AG04449 (cell line): ENCODE measurements around the gene PPP1R8.
A peak's percentile ranks its signal among the peaks of the same experiment; 100 is the strongest.

Experiments used
- CTCF ChIA-PET: fragments of 350-600 bp; formaldehyde crosslinking; extraction: SDS; loops from one replicate; lab custom pipeline; 2021; ENCODE audit warnings: antibody characterized with exemption; lab: Yijun Ruan, JAX
- POLR2A ChIA-PET: fragments of 400-600, 350-600 bp; formaldehyde crosslinking; extraction: SDS; loops from one replicate; lab custom pipeline; 2020; ENCODE audit warnings: antibody characterized with exemption, inconsistent platforms; lab: Yijun Ruan, JAX
- DNase-seq: peaks from one replicate; pipeline ENCODE4 v3.0.0-alpha.2; 2010; ENCODE audit warnings: low read depth, low spot score
- H3K4me3 ChIP-seq: 2 replicates; pipeline ENCODE4 v1.5.1; 2011; ENCODE audit warnings: low read depth, mild to moderate bottlenecking, control low read depth, low read length
- TF ChIP-seq, protein P1 (sequence below): IDR thresholded peaks from one replicate; pipeline ENCODE4 v1.5.1; 2011; ENCODE audit warnings: mild to moderate bottlenecking, moderate library complexity, low read length, control low read depth, inconsistent platforms; ENCODE audit not compliant: insufficient read depth; ENCODE audit errors: missing control alignments

The PPP1R8 gene

GRCh38 chr1:27830621-27831440 lies at the start of gene PPP1R8:
Gene PPP1R8, plus strand, starts transcription at chr1:27830782. Its CDS starts 54 bp downstream, at chr1:27830836.
- peak; percentile 70 for DNase-seq
- ChIA-PET CTCF (interaction anchor here (0.9 to 1.6 kb wide), 6 partner anchors 10 to 162 kb away, joined by 3 to 6 read pairs (median 4); partner anchors contain the start of gene FAM76A), POLR2A (interaction anchor here (0.7 to 1.5 kb wide), 7 partner anchors 11 to 677 kb away, joined by 3 to 9 read pairs (median 3); partner anchors contain the start of genes IFI6 and STX12)
- peak within 1 kb of the TSS; percentile 97 for H3K4me3 ChIP-seq
- TF ChIP-seq, protein P1, sequence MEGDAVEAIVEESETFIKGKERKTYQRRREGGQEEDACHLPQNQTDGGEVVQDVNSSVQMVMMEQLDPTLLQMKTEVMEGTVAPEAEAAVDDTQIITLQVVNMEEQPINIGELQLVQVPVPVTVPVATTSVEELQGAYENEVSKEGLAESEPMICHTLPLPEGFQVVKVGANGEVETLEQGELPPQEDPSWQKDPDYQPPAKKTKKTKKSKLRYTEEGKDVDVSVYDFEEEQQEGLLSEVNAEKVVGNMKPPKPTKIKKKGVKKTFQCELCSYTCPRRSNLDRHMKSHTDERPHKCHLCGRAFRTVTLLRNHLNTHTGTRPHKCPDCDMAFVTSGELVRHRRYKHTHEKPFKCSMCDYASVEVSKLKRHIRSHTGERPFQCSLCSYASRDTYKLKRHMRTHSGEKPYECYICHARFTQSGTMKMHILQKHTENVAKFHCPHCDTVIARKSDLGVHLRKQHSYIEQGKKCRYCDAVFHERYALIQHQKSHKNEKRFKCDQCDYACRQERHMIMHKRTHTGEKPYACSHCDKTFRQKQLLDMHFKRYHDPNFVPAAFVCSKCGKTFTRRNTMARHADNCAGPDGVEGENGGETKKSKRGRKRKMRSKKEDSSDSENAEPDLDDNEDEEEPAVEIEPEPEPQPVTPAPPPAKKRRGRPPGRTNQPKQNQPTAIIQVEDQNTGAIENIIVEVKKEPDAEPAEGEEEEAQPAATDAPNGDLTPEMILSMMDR, result no peak

- DNase-seq, result no peak
- ChIA-PET POLR2A (no interaction called here), CTCF (interaction anchor here (1.4 to 1.6 kb wide), 3 partner anchors 8 to 114 kb away, joined by 3 to 6 read pairs (median 3); partner anchors contain the start of gene STX12)
- H3K4me3 ChIP-seq, result no peak overlapping the region
- TF ChIP-seq, protein P1, result no peak
Observed at GRCh38 chr1:27782950-27783349, 47.6 kb upstream of the PPP1R8 start.

DNA sequence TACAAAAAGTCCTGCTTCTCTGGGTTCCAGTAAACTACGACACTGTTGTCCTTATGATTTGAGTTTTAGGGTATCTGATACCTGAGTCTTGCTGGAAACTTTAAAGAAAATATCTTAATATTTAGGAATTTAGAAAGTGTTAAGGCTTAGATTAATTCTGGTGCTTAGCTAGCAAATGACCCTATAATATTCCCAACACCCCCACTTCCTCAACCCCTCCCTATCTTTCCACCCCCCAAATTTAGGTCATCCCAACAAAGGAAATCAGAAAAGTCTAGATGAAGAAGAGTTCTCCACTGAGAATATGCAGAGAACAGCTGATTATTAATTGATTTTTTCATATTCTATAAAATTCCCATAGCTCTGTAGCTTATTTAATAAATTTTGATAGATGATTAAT lies 45.9 kb upstream of the PPP1R8 start:
- ChIA-PET CTCF (interaction anchor here (0.9 to 1.3 kb wide), 2 partner anchors 9 to 11 kb away, joined by 3 to 5 read pairs; no protein-coding TSS in a partner anchor), POLR2A (interaction anchor here (2.2 kb wide), 1 partner anchor 11 kb away, joined by 9 read pairs; the partner anchor contains the start of gene STX12)

GRCh38 chr1:27785781-27786455 lies 44.7 kb upstream of the PPP1R8 start:
- DNase-seq, result no peak
- POLR2A ChIA-PET, result interaction anchor here (2.2 kb wide), 1 partner anchor 13 kb away, joined by 9 read pairs; the partner anchor contains the start of gene STX12

More for the DNA sequence above, 45.9 kb upstream of the PPP1R8 start:
- H3K4me3 ChIP-seq, result no peak overlapping the region
- DNase-seq, result no peak
- TF ChIP-seq, protein P1, result no peak

GRCh38 chr1:27787895-27788294 lies 42.7 kb upstream of the PPP1R8 start:
- DNase-seq, result no peak
- TF ChIP-seq, protein P1, result no peak
- no peak overlapping the region for H3K4me3 ChIP-seq
- ChIA-PET CTCF (interaction anchor here (1.6 kb wide), 1 partner anchor 119 kb away, joined by 4 read pairs; no protein-coding TSS in a partner anchor), POLR2A (no interaction called here)

More at GRCh38 chr1:27785781-27786455, 44.7 kb upstream of the PPP1R8 start:
- H3K4me3 ChIP-seq, result no peak overlapping the region
- CTCF ChIA-PET, result interaction anchor here (1.1 to 1.5 kb wide), 3 partner anchors 11 to 117 kb away, joined by 3 to 5 read pairs (median 4); no protein-coding TSS in a partner anchor
- TF ChIP-seq, protein P1, result no peak
